Measurements from ENCODE around the gene SUV39H1. TPM values are rescaled to one million over a fixed set of nuclear protein-coding genes. Genes with fewer than 3 reads are reported as not detected.

The SUV39H1 gene
- total and polyA plus RNA-seq, 2 of the 8 experiments (the other 6 are each of a cell fraction or from before 2014, with no cell fraction given), result 14.8 to 27.8 TPM

DNA sequence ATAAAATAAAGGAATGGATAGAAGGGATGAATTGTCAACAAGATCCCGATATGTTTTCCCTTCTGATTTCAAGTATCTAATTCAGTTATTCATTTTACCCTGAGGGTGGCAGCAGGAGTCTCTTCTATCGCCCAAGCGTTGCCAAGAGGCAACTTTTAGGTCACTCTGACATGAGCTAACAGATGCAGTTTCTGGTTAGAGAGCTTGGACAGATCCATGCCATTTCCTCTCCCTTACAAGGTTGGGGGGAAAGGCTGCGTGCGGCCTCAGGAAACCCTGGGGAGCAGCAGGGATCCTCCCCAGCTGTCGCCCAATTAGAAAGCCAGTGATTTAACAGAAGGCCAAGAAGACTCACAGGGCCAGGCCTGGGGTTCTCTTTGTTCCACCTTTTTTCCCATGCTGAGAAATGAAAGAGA is 48.2 kb upstream of the SUV39H1 start:
- H3K4me2 ChIP-seq (ENCODE audit: insufficient read depth in 1 of 2, low read depth in 2 of 2, low read length in 2 of 2), result no peak overlapping the region; a peak in 1 of 4 replicates
- H3K9ac ChIP-seq (replicated peaks in 1 of 4; ENCODE audit: extremely low read depth in 1 of 4, low read depth in 3 of 4, low read length in 3 of 4), result no peak overlapping the region
- no peak overlapping the region for H4K91ac ChIP-seq (replicated peaks; ENCODE audit: insufficient read length, low read length)
- ChIA-PET POLR2A (ENCODE audit: partially characterized antibody) (interaction anchor here (1.1 to 1.6 kb wide), 4 partner anchors 49 to 280 kb away, joined by 3 to 4 read pairs (median 3); partner anchors contain the start of gene SLC35A2), CTCF (ENCODE audit: partially characterized antibody) (interaction anchor here (0.7 to 1.5 kb wide), 9 partner anchors 9 to 1325 kb away, joined by 3 to 8 read pairs (median 3); partner anchors contain the start of gene SUV39H1)
- H3K23ac ChIP-seq (ENCODE audit: insufficient read length), result no peak overlapping the region
- no peak overlapping the region for H2AK5ac ChIP-seq (ENCODE audit: low read depth, low read length)
- no peak overlapping the region for H2BK15ac ChIP-seq (ENCODE audit: low read length)
- peaks cover 0 to 3% (median under 1%) of the 10 kb centered on the region in 4 experiments; a peak in 3 of 7 replicates for H3K4me1 ChIP-seq (replicated peaks in 1 of 4; ENCODE audit: control insufficient read depth in 3 of 4, insufficient read depth in 4 of 4, low read length in 3 of 4)
- DNase-seq (ENCODE audit: low read depth in 1 of 2, low spot score in 2 of 2) (peak; percentile 50 to 54), FAIRE-seq (peak; percentile 94)
- 13% methylated on average over 6 of the region's 6 CpGs; no CpG with 5 or more reads in 1 of the 2 experiments for WGBS, 2 experiments (ENCODE audit: extremely low coverage in 1 of 2, insufficient coverage in 1 of 2, insufficient read length in 1 of 2, insufficient replicate concordance in 2 of 2, low coverage in 1 of 2, low lambda C conversion rate in 2 of 2, missing lambda C conversion rate in 1 of 2)
- no peak overlapping the region for H2BK120ac ChIP-seq (replicated peaks; ENCODE audit: low read depth, low read length)
- H2AFZ ChIP-seq (ENCODE audit: low read length), result no peak overlapping the region
- H3K14ac ChIP-seq (ENCODE audit: insufficient read length), result no peak overlapping the region
- H3K27ac ChIP-seq (ENCODE audit: low read depth, low read length), result no peak overlapping the region
- H4K5ac ChIP-seq (ENCODE audit: insufficient read length, low read depth, low read length), result no peak overlapping the region
- H3K4me3 ChIP-seq (ENCODE audit: extremely low read depth in 1 of 4, insufficient read depth in 2 of 4, low read depth in 3 of 4, low read length in 4 of 4), result no peak overlapping the region
- no peak overlapping the region for H3K4ac ChIP-seq (replicated peaks; ENCODE audit: insufficient read length, low read depth, low read length)
- no peak overlapping the region for H4K8ac ChIP-seq (ENCODE audit: extremely low read depth, insufficient read depth, low read length)
- H3K27me3 ChIP-seq (replicated peaks in 1 of 4; ENCODE audit: control insufficient read depth in 3 of 4, extremely low read depth in 1 of 4, insufficient read depth in 3 of 4, low read length in 3 of 4), result no peaks in the 10 kb centered on the region
- H3K18ac ChIP-seq (ENCODE audit: extremely low read depth, low read length), result no peak overlapping the region
- H3K36me3 ChIP-seq (ENCODE audit: control insufficient read depth in 2 of 4, insufficient read depth in 4 of 4, low read length in 3 of 4), result no peaks in the 10 kb centered on the region
- no peaks in the 10 kb centered on the region for H3K9me3 ChIP-seq (ENCODE audit: insufficient read depth in 2 of 2, low read depth in 1 of 2, low read length in 1 of 2)
- H2BK20ac ChIP-seq (ENCODE audit: low read length), result no peak overlapping the region
- no peak overlapping the region for H3K56ac ChIP-seq (replicated peaks; ENCODE audit: insufficient read length, low read depth, low read length)
- H2BK12ac ChIP-seq (ENCODE audit: low read depth, low read length), result no peak overlapping the region
- no peaks in the 10 kb centered on the region for H3K79me2 ChIP-seq (ENCODE audit: control insufficient read depth in 1 of 2, insufficient read depth in 2 of 2, low read length in 2 of 2)
- no peaks in the 10 kb centered on the region for H3K23me2 ChIP-seq (ENCODE audit: low read depth, low read length)
- no peak overlapping the region for H2BK5ac ChIP-seq (ENCODE audit: low read depth, low read length)
- no peaks in the 10 kb centered on the region for H3K79me1 ChIP-seq (ENCODE audit: low read depth, low read length)
- no peaks in the 10 kb centered on the region for H4K20me1 ChIP-seq (replicated peaks in 1 of 2; ENCODE audit: control insufficient read depth in 1 of 2, insufficient read depth in 2 of 2, low read length in 2 of 2)
- TF ChIP-seq BACH1 (IDR thresholded peaks at IDR 0.05; ENCODE audit: low read length) (no peak), ATF3 (IDR thresholded peaks at IDR 0.05; ENCODE audit: insufficient read depth, low read depth, low read length) (no peak), SUZ12 (IDR thresholded peaks at IDR 0.05; ENCODE audit: low read length) (no peak), EZH2 (IDR thresholded peaks at IDR 0.05; ENCODE audit: low read depth, low read length, severe bottlenecking) (no peak), SP1 (IDR thresholded peaks at IDR 0.05; ENCODE audit: low read depth, low read length) (0 out of 2 replicates have a peak, but pooled peaks have one; percentile 22), RAD21 (IDR thresholded peaks at IDR 0.05 in 1 of 2, conservative IDR thresholded peaks at IDR 0.05 in 1 of 2; ENCODE audit: low read depth in 2 of 2, low read length in 2 of 2) (peak; percentile 64 to 71), NANOG (IDR thresholded peaks at IDR 0.05; ENCODE audit: insufficient read depth, low read depth, low read length, poor library complexity, severe bottlenecking) (peak; percentile 64), EGR1 (IDR thresholded peaks at IDR 0.05; ENCODE audit: borderline replicate concordance, low read depth, low read length) (no peak), TAF1 (IDR thresholded peaks at IDR 0.05; ENCODE audit: low read depth, low read length) (no peak)
- TF ChIP-seq, protein P1, sequence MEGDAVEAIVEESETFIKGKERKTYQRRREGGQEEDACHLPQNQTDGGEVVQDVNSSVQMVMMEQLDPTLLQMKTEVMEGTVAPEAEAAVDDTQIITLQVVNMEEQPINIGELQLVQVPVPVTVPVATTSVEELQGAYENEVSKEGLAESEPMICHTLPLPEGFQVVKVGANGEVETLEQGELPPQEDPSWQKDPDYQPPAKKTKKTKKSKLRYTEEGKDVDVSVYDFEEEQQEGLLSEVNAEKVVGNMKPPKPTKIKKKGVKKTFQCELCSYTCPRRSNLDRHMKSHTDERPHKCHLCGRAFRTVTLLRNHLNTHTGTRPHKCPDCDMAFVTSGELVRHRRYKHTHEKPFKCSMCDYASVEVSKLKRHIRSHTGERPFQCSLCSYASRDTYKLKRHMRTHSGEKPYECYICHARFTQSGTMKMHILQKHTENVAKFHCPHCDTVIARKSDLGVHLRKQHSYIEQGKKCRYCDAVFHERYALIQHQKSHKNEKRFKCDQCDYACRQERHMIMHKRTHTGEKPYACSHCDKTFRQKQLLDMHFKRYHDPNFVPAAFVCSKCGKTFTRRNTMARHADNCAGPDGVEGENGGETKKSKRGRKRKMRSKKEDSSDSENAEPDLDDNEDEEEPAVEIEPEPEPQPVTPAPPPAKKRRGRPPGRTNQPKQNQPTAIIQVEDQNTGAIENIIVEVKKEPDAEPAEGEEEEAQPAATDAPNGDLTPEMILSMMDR (IDR thresholded peaks at IDR 0.05; ENCODE audit: control extremely low read depth in 1 of 3, insufficient read depth in 1 of 3, low read depth in 1 of 3, low read length in 3 of 3), result peak in 2 of 3 experiments; percentile 10 to 28; a peak in 2 of 4 replicates
